Measurements from ENCODE around the gene SLX9.

Gene SLX9

DNA sequence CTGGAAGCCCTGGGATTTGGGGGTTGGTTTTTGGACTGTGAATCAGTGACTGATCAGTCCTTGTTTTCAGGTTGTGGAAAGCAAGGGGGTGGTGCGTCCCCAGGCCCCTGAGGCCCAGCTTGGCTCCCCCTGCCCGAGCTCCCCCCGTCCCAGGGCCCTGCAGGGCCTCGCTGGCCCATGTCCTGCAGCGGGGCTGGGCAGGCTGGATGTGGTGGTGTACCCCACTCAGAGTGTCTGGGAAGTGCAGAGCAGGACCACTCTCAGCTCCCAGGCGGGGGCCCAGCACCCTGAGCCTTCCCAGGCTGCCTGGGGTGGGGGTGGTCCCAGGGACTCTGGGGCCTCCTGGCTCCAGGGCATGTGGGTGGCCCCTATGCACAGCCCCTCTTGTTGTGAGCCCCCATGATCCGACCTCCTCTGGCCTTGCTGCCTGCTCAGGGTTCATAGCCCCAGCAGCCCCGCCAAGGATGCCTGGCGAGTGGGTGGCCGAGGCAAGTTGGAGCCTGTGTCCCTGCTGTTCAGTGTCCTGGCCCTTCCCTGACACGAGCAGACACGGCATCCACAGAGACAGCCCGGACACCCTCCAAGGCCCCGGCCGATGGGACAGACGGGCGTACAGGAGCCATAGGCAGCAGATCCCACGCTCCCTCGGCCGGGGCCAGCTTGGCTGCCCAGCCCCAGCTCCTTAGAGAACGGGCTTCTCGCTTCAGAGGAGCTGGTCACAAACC, 37.9 kb downstream of the SLX9 start:
- DNase-seq (ENCODE audit: low read depth): no peak

DNA sequence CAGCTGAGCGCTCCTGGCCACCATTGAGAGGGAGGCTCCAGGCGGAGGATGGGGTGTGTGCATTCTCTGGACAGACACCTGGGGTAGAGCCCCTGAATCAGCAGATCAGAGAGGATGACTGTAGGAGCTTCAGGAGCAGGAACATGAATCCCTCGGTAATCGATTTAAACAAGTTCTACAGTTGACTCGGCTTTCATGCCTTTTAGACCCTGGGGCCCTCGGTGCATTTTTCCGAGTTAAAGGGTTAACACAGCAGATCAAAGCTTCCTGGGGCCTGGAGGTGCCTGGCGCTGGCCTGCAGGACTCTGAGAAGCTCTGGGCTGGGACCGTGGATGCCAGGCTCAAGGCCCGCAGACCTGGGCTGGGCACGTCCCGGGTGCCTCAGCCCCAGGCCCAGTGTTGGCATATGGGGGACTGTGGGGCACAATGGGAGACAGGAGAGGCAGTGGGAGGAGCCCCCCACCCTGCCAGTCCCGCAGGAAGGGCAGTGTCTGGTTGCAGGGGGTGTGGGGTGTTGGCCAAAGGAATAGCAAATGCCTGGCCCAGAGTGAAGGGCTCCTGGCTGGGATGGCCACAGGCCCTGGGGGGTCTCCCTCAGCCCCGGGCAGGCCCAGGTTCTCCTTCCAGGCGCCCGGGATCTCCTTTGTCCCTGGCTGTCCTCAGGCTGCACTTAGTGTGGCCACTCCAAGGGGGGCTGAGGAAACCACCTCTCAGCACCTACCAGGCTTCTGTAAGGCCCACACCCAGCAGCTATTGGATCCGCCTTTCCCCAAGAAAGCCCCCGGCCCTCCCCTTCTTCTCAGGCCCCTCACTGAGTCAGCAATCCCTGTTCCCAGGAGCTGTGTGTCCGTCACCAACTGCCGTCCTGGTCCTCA, 40.1 kb downstream of the SLX9 start:
- no peak for DNase-seq (ENCODE audit: low read depth)

DNA sequence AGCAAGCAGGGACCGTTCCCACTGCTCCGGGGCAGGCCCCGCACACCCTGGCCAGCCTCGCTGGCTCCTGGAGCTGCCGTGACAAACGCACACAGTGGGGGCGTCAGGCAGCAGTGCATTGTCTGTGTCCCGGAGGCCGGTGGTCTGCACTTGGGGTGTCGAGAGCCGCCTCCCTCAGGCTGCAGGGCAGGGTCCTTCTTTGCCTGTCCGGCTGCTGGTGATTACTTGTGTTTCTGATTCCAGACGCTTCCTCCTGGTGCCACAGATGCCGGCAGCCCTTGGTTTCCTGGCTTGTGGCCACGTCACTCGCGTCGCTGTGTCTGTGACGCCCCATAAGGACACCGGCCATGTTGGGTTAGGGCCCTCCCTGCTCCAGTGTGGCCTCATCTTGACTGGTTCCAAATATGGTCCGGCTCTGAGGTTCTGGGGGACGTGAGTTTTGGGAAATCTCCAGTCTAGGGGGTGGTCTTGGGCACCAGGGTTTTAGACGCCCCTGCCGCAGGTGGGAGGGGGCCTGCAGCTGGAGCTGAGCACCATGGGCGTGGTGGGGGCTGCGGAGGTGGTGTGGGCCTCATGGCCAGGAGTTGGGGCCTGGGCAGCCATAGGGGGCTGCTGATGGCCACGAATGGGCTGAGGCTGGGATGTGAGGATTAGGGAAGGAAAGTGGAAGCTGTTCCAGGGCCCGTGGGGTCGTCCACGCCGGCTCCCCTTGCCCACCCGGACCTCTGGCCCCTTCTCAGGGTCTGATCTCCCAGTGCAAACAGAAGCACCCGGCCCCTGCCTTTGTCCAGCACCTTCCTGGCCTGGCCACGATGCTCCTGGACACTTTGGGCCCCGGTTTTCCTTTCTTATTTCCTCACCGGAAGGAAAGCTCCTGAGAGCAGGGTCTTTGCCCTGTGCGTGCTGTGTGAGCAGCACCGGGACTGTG, 41.0 kb downstream of the SLX9 start:
- DNase-seq (ENCODE audit: low read depth): no peak

DNA sequence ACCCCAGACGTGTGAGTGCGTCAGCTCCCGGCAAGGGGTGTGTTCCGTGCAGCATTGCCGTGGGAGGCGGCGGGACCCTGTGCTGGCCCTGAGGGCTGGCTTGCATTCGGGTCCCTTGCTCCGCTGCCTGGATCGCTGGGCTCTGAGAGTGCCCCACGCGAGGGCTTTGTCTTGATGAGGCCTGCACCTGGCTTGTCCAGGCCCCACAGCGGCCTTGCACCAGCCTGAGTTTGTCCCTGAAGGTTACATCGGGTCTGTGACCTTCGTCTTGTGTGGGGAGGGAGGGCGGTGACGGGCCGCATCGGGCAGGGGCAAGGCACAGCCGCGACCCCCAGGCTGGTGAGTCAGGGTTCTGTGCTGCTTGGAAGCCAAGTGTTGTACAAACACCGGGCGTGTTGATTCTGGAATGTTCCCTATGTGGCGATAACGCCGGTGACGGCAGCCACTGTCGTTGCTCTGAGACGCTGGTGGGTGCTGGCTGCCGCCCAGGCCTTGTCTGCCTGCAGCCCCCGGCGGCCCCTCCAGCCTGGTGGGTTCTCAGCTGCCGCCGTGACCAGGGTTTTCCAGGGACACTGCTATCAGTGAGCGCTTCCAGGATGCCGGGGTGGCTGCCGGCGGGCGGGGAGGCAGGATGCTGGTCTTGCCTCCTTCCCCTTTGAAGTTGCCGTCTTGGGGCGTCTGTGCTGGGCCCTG, 42.9 kb downstream of the SLX9 start:
- DNase-seq (ENCODE audit: low read depth): no peak

DNA sequence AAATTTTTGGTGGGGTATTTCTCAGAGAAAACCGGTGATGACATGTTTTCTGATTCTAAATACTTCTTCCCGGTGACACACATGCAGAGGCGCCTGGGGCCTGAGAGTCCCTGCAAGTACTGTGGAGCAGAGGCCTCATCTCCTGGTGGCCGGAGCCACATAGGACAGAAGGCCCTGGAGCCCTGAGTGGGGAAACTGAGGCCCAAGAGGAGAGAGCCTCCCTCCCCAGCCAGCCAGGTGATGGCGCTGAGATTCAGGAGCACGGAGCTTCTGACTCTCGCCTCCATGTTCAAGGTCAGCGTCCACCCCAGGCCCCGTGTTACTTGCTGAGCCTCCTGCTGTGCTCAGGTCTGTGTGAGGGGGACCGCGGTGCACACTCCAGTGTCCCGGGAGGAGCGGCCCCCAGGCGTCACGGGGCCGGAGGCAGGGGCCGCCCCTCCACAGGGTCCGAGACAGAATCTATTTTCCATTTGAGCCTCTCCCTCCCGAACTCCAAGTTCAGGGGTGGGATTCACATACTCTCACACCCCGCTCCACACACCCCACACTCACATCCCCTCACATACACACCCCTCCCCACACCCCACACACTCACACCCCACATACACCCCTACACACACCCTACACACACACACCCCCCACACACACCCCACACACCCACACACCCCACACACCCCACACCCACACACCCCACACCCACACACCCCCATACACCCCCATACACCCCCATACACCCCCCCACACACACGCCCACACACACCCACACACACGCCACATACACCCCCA, 43.8 kb downstream of the SLX9 start:
- DNase-seq (ENCODE audit: low read depth): no peak

DNA sequence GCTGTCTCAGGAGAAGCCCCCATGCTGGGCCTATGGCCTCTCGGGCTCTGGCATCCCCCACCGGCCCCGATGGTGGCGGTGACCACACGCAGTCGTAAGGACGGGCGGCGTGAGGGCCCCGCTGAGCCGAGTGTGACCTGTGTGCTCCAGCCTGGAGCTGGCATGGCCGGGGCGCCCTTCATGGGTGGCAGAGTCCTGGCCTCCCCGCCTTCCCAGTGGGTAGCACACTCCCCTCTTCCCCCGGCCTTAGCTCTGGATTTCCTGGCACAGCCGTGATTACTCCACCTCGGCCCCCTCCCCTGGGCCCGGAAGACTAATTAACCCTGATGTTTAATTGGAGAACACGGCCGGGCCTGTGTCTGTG, 44.6 kb downstream of the SLX9 start:
- DNase-seq (ENCODE audit: low read depth): no peak

DNA sequence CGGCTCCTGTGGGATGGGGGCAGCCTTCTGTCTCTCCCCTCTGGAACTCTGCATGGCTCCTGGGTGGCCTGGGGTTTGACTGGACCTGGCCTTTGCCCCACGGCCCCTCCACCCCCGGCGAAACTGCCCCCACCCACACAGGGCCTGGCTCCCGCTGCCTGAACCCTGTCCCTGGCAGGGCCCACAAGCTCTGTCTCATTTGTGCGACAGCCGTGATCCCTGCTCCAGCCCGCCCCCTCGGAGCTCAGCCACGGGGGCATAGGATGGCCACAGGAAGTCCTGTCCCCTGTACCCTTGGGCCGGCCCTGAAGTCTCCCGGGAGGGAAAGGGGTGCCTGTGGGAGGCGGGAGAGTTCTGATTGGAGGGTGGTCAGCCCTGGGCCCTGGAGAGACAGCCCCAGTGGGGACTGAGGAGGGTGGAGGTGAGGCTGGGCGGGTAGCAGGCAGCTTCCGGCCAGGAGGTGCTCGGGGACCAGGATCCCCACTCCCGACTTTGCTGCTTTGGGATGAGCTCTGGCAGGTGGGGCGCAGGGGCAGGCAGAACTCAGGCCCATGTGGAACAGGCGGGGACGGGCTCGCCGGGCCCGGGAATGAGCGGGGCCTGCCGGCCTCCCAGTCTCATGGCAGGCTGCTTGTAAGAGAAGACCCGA, 45.1 kb downstream of the SLX9 start:
- DNase-seq (ENCODE audit: low read depth): no peak

DNA sequence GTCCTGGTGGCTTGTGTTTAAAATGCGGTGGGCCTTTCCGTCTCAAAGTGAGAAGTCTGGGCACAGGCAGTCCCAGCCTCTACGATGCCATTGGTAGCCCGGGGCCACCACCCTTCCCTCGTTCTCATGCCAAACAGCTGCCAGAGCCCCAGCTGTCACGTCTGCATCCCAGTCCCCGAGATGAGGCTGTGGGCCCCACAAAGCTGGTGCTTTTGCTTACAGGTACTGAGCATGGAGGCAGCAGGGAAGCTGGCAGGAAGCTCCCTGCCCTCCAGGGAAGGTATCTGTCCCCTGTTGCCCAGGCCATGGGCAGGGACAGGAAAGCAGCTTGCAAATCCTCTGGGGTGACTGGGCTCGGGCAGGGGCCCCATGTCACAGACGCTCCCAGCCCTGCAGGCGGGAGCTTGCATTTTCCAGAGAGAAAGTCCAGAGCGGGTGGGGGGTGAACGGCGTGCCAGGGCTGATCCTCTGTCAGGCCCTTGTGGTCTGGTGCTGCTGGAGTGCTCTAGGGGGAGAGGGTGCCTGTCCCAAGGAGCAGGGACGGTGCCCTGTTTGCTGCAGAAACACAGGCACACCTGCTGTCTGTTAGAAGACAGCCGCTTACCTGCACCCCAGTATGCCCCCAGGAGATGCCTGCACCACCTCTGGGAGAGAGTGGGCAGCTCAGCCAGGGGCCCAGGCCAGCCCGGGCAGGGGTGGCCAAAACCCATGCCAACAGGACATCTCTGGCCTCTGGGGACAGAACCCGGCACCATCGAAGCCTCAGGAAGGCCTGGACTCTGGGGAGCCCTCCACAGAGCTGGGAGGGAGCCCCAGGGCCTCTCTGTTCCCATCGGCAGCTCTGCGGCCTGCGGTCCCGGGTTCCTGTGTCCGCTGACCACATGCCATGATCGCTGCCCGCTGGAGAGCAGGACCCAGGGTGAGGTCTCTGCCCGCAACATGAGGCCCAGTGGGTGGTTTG, 45.9 kb downstream of the SLX9 start:
- no peak for DNase-seq (ENCODE audit: low read depth)

DNA sequence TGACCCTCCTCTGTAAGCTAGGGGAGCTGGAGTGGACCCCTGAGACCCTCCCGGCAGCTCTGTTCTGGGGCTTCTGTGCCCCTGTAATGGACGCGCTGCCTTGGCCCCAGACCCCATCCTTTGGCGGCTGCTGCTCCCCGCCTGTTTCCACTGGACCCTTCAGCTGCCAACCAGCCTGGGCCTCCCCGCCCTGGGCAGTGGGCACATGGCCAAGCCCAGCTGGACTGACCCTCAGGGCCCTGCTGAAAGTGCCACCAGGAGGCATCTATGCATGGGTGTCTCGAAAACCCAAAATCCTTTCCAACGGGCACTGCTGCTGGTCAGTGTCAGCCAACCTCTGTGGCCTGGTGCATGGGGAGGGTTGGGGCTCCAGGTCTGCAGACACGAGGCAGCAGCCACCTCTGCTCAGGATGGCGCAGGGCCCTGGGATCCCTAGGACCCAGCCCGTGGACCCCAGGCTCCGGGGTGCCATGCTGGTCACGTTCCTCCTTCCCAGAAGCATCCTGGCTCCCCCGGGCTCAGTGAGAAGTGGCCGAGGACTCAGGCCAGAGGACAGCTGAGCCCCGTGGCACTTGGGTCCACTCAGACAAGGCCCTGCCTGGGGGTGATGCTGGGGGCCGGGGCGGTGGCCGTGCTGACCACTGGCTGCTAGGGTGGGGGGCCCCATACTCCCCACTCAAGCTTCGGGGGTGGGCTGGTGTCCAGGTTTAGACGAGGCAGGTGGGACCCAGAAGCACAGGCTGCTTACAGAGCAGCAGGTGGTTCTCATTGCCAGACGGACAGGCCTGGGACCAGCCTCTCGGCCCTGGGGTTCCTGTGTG, 46.9 kb downstream of the SLX9 start:
- DNase-seq (ENCODE audit: low read depth): no peak

DNA sequence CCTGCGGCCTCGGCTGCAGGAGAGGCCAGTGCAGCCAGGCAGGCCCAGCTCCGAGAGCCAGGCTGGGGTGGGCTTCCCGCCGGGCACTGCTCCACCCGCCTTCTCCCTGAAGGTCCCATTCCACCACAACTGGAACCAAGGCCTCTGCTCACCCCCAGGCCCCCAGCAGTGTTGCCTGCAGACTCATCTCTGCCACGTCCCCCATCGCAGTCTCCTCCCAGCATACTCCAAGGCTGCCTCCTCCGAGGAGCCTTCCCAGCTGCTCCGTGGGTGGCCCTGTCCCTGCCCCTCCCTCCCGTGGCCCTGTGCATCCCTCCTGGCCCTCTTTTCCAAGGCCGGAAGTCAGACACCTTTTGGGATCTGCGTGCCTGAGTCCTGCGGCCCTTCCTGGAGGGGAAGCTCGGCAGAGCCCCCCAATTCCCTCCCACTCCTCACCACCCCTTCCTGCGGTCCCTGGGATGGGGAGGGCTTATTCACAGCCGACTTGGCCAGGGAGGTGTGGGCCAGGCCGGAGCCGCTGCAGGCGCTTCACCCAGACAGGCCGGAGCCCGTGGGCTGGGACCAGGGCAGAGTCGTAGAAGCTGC, 47.6 kb downstream of the SLX9 start:
- DNase-seq (ENCODE audit: low read depth): no peak

DNA sequence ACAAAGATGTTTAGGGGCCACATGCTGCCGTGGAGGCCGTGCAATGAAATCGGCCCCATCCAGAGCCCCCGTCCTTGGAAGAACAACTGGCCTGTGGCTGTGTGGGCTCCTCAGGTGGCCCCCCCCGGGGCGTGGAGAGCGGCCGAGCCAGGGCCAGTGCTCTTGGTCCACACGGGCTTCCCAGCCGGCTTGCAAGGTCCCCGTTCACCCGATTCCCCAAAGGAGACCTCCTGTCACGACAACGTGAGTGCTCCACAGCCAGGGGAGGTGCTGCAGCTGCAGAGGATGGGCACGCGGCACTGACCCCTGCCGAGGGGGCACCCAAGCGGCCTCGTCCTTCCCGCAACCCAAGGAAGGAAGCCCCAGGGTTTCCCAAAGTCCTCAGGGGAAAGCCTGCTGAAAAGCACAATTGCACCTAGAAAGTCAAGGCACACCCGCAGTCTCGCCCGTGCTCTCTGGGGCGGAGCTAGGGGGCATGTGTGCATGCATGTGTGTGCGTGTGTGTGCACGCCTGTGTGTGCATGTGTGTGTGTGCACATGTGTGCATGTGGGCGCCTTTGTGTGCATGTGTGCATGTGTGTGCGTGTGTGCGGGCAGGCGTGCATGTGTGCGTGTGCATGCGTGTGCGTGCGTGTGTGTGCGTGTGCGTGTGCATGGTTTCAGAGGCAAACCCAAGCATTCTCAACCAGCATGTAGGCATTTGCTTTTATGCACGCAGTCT, 48.2 kb downstream of the SLX9 start:
- no peak for DNase-seq (ENCODE audit: low read depth)

DNA sequence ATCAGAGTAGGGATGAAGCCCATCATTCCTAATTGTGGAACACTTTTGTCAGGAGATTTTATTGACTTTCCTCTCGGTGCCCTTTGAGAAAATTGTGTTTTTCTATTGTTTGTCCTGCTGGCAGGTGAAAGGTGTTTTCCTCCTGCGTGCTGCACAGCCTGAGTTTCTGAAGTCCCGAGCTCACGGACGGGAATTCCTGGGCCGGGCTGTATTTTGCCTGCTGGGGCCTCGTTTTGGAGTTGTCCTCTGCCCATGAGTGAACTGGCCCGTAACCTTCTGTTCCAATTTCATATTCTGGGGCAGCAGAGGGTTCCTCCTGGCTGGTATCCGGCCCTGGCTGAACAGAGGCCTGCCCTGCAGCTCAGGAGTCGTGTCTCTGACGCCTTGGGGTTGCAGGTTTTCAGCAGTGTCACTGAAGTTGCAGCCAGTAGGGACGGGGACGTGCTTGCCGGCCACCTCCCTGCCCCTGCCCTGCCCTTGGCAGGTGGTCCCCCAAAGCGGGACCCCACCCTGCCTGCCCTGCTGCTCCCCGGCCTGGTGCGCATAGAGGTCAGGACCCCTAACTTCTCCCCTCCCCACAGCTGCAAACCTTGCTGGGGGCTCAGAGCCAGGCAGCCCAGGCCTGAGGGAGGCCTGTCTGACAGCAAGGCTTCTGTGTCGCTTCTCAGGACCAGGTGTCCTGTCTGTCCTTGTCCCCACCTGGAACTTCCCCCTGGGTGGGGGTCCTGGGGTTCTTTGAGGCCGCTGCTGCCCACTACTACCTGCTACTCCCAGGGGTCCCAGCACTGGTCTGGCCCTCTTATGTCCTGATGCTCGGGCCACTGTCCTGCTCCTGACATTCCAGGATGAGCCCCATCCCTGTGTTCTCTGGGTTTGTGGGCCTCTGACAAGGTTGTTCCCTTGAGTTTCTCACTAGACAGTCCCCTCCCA, 49.0 kb downstream of the SLX9 start:
- no peak for DNase-seq (ENCODE audit: low read depth)

DNA sequence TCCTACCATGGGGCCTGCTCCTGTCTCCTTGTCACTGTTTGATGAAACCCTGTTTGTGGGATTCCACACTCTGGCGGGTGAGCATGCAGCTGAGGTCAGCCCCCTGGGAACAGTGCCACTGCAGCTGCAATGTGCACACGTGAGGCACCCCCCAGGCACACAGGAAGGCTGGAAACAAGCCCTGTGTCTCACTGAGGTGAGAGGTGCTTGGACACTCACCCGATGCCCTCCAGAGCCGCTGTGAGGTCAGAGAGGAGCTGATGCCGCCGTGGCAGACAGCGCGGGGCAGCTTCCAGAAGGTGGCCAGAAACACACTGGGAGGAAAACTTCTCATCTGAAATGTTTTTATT, 49.7 kb downstream of the SLX9 start:
- no peak for DNase-seq (ENCODE audit: low read depth)

DNA sequence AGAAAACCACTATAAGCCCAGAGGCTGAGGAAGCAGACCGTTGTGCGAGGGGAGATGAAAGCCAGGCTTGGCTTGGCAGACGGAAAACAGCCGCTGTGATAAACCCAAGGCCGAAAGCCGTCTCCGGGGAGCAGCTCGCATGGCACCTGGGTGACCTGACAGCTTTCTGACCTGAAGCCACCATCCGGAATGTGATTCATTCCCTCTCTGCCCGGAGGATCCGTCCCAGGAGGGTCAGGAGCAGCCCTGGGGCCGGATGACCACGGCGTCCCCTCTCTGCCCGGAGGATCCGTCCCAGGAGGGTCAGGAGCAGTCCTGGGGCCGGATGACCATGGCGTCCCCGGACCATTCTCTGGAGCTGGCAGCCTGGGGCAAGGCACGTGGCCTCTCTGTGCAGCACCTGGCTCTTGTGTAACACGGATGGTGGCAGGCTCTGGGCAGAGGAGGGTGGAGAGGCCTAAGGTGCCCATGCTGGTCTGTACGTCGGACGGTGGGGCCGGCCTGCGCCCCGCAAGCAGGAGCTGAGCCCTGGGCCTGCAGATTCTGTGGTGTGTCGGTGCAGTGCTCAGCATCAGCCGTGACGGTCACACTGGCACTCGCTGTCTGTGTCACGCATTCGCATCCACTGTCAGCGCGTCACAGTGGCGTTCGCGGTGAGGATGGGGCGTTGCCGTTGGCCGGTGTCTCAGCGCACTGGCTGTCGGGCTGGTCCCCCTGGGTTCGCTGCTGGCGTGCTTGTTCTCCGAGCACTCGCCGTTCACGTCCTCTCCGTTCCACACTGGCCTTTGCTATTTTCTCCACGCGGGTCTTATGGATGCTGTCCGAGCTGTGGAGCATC, 50.3 kb downstream of the SLX9 start:
- DNase-seq (ENCODE audit: low read depth): no peak

DNA sequence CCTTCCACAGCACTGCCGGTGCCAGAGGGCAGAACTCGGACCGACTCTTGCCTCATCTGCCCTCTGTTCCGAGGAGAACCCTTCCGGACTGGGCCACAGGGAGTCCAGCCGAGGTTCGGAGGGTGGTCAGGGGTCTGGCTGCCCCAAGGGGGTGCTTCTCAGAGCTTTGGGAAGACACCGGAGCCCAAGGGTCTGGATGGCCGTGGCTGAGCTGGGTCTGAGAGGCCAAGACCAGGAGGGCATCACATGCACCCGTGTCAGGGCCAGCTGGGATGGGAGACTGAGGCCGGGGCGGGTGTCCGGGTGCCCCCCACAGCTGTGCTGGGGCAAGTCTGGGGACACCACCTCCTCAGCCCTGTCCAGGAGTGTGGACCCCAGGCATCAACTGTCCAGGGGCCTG, 51.1 kb downstream of the SLX9 start:
- DNase-seq (ENCODE audit: low read depth): no peak

Data from stimulated activated CD8-positive, alpha-beta memory T cell treated with anti-CD3 and anti-CD28 coated beads, Interleukin-7, amount 100 ng/mL, for 24 hours (primary cell).